ENCODE data around the gene HILPDA. TPM values are rescaled to one million over a fixed set of nuclear protein-coding genes. Genes with fewer than 3 reads are reported as not detected.
A peak's percentile ranks its signal among the peaks of the same experiment; 100 is the strongest.

The HILPDA gene
- total and polyA plus RNA-seq, 4 donors, result 4.1 to 36.8 (median 10.4) TPM

DNA sequence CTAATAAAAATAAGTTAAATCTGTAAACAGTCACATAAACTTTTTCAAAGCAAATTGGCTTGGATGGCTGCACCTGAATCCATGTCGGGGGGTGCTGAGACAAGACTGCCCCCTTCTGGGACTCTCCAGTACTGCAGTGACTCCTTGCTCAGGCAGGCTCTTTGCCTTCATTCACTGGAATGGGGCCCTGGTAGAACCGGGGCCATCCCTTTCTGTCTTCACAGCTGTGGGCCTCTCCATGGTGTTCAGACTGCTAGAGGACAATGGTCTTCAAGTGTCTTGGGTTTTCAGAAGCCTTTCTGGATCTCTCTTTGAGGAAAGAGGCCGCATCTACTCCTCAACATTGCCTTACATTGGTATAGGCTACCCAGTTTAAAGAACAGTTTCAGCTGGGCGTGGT is 29.8 kb upstream of the HILPDA start:
- Histone ChIP-seq H3K4me1 (ENCODE audit: control insufficient read depth in 1 of 2, insufficient read depth in 2 of 2, low read length in 2 of 2) (no peaks in the 10 kb centered on the region), H3K27ac (ENCODE audit: low read depth in 1 of 2, low read length in 2 of 2) (no peak overlapping the region), H3K36me3 (ENCODE audit: control insufficient read depth in 1 of 2, insufficient read depth in 2 of 2, low read length in 1 of 2) (no peaks in the 10 kb centered on the region), H3K27me3 (ENCODE audit: control insufficient read depth in 1 of 2, insufficient read depth in 2 of 2, low read length in 1 of 2) (no peaks in the 10 kb centered on the region), H3K4me3 (ENCODE audit: low read length in 2 of 2) (no peak overlapping the region), H3K9me3 (ENCODE audit: control insufficient read depth, low read length) (no peaks in the 10 kb centered on the region)
- ATAC-seq (ENCODE audit: low FRiP score), result peak; percentile 81
- intact Hi-C loops (cut with DNase I), result loop anchor here in 1 of 2 donors (2.0 kb wide), 1 partner anchor 27 kb away; no protein-coding TSS in a partner anchor
- 40 to 43% methylated on average over 4 of the region's 4 CpGs for WGBS, 2 donors
- peak; percentile 80 to 87 for DNase-seq

DNA sequence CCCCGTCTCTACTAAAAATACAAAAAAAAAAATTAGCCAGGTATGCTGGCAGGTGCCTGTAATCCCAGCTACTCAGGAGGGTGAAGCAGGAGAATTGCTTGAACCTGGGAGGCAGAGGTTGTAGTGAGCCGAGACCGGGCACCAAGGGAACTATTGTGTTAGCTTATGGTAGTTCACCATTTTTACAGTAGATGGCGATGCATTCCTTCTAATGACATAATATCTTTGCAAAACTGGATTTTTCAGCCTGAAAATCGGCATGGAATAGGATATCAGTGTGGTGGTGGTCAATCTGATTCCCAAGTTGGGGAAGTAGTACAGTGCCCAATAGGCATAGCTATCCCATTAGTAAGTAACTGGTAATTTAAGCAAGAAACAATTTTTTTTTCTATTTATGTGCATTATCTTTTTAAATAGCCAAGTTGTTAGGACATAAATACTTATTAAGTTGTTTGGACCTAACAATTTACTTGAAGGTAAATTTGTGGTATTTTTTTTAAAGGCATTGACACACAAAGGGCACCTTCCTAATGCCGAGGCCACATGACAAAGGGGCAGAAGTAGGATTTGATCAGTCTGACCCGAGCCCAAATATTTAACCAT is 28.3 kb upstream of the HILPDA start:
- ATAC-seq (ENCODE audit: low FRiP score) (peak; percentile 80), DNase-seq (no peak)
- Histone ChIP-seq H3K4me3 (ENCODE audit: low read length in 2 of 2) (no peak overlapping the region), H3K27ac (ENCODE audit: low read depth in 1 of 2, low read length in 2 of 2) (no peak overlapping the region), H3K4me1 (ENCODE audit: control insufficient read depth in 1 of 2, insufficient read depth in 2 of 2, low read length in 2 of 2) (no peaks in the 10 kb centered on the region), H3K9me3 (ENCODE audit: control insufficient read depth, low read length) (no peaks in the 10 kb centered on the region), H3K27me3 (ENCODE audit: control insufficient read depth in 1 of 2, insufficient read depth in 2 of 2, low read length in 1 of 2) (no peaks in the 10 kb centered on the region), H3K36me3 (ENCODE audit: control insufficient read depth in 1 of 2, insufficient read depth in 2 of 2, low read length in 1 of 2) (no peaks in the 10 kb centered on the region)
- WGBS, 2 donors, result 8 to 12% methylated on average over 7 of the region's 7 CpGs
- intact Hi-C loops (cut with DNase I), result loop anchor here in 1 of 2 donors (1.0 kb wide), 1 partner anchor 32 kb away; no protein-coding TSS in a partner anchor

DNA sequence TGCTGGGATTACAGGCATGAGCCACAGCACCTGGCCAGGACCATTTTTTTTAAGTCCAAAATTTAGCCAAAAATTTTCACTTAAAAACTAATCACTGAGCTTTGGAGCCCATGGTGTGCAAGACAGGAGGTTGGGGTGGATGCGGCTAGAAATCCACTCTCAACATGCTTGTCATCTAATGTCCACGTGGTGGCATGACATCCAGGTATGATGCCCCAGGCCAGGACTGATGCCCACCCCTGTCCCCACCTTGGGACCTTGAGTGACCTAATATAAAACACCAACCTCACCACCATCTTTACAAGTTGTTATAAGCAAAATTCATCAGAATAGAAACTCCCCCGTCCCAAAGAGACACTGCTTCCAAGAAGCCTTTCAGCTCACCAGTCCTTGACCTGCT is 25.5 kb upstream of the HILPDA start:
- no peaks in the 10 kb centered on the region for H3K4me1 ChIP-seq (ENCODE audit: control insufficient read depth in 1 of 2, insufficient read depth in 2 of 2, low read length in 2 of 2)

DNA sequence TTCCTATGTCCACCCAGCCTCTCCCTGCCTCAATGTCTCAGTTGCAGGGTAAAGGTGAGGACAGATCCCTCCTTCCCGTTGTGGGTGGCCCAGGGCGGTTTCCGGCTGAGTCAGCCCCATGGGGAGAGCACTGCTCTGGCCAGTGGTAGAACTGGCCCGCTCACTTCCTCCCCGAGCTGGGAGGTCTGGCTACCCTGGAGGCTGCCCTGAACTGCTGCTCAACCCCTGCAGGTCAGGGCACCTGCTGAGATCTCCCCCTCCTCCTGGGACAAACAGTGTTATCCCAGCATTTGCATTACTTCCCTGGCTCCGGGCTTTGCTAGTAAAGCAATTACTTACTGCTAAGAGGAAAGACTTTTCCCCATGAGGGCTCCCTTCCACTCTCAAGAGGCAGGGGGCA is 24.5 kb upstream of the HILPDA start:
- DNase-seq (no peak), ATAC-seq (ENCODE audit: low FRiP score) (no peak)
- Histone ChIP-seq H3K4me1 (ENCODE audit: control insufficient read depth in 1 of 2, insufficient read depth in 2 of 2, low read length in 2 of 2) (no peaks in the 10 kb centered on the region), H3K27ac (ENCODE audit: low read depth in 1 of 2, low read length in 2 of 2) (no peak overlapping the region), H3K4me3 (ENCODE audit: low read length in 2 of 2) (no peak overlapping the region), H3K27me3 (ENCODE audit: control insufficient read depth in 1 of 2, insufficient read depth in 2 of 2, low read length in 1 of 2) (no peaks in the 10 kb centered on the region), H3K9me3 (ENCODE audit: control insufficient read depth, low read length) (no peaks in the 10 kb centered on the region), H3K36me3 (ENCODE audit: control insufficient read depth in 1 of 2, insufficient read depth in 2 of 2, low read length in 1 of 2) (no peaks in the 10 kb centered on the region)
- intact Hi-C loops (cut with DNase I), result no loop called here
- WGBS, 2 donors, result 68 to 75% methylated on average over 6 of the region's 6 CpGs

More for the DNA sequence above, 25.5 kb upstream of the HILPDA start:
- ATAC-seq (ENCODE audit: low FRiP score) (no peak), DNase-seq (no peak)
- Histone ChIP-seq H3K27ac (ENCODE audit: low read depth in 1 of 2, low read length in 2 of 2) (no peak overlapping the region), H3K4me3 (ENCODE audit: low read length in 2 of 2) (no peak overlapping the region), H3K27me3 (ENCODE audit: control insufficient read depth in 1 of 2, insufficient read depth in 2 of 2, low read length in 1 of 2) (no peaks in the 10 kb centered on the region), H3K36me3 (ENCODE audit: control insufficient read depth in 1 of 2, insufficient read depth in 2 of 2, low read length in 1 of 2) (no peaks in the 10 kb centered on the region), H3K9me3 (ENCODE audit: control insufficient read depth, low read length) (no peaks in the 10 kb centered on the region)
- 78 to 79% methylated on average over 3 of the region's 3 CpGs for WGBS, 2 donors
- intact Hi-C loops (cut with DNase I), result no loop called here

DNA sequence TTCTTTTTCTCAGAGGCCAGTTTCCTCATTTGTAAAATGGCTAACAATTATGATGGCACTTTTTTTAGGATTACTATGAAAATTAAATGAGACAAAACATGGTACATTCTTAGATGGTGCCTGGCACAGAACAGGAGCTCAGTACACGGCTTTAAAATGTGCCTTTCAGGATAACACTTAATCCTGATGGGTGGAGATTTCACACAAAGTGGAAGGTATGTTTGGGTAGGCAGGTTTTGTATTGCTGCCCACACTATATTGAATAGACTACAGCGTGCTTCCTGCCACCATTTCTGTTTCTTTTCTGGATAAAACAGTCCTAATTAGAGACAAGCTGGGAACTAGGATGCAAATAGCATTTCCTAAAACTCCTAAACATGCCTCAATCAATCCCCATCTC is 23.9 kb upstream of the HILPDA start:
- ATAC-seq (ENCODE audit: low FRiP score), result no peak
- Histone ChIP-seq H3K27me3 (ENCODE audit: control insufficient read depth in 1 of 2, insufficient read depth in 2 of 2, low read length in 1 of 2) (no peaks in the 10 kb centered on the region), H3K27ac (ENCODE audit: low read depth in 1 of 2, low read length in 2 of 2) (no peak overlapping the region), H3K9me3 (ENCODE audit: control insufficient read depth, low read length) (no peaks in the 10 kb centered on the region), H3K4me1 (ENCODE audit: control insufficient read depth in 1 of 2, insufficient read depth in 2 of 2, low read length in 2 of 2) (no peaks in the 10 kb centered on the region), H3K36me3 (ENCODE audit: control insufficient read depth in 1 of 2, insufficient read depth in 2 of 2, low read length in 1 of 2) (no peaks in the 10 kb centered on the region), H3K4me3 (ENCODE audit: low read length in 2 of 2) (no peak overlapping the region)
- DNase-seq, result no peak
- WGBS, 2 donors, result 86% methylated on average over 2 of the region's 2 CpGs
- intact Hi-C loops (cut with DNase I), result no loop called here

DNA sequence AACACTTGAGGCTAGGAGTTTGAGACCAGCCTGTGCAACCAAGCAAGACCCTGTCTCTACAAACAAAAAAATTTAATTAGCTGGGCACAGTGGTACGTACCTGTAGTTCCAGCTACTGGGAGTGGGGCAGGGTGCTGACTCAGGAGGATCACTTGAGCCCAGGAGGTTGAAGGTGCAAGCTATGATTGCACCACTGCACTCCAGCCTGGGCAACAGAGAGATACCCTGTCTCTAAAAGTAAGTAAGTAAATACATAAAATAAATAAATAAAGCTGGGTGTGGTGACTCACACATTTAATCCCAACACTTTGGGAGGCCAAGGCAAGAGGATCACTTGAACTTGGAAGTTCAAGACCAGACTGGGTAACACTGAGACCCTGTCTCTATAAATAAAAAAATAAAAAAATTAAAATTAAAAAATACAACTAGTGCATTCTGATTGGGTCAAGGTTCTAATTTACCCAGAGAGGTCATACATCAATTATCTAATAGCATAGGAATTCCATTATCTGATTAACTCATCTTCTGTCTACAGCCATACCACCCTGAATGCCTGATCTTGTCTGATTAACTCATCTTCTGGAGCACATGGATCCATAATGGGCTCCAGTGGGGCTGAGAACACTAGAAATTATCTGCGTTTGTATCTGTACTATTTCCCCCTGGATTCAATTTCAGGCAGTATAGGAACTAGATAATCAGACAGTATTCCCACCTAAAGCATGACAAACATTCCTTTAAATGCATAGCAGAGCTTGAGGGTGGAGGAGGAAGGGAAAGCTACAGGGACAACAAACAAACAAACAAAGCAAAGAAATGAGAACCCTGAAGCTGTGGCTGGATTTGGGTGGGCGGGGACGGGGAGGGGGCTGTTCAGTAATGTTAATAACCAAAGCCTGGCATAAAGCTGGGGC is 21.0 kb upstream of the HILPDA start:
- ATAC-seq (ENCODE audit: low FRiP score), result no peak
- DNase-seq, result no peak
- Histone ChIP-seq H3K4me3 (ENCODE audit: low read length in 2 of 2) (no peak overlapping the region), H3K27me3 (ENCODE audit: control insufficient read depth in 1 of 2, insufficient read depth in 2 of 2, low read length in 1 of 2) (no peaks in the 10 kb centered on the region), H3K27ac (ENCODE audit: low read depth in 1 of 2, low read length in 2 of 2) (no peak overlapping the region), H3K9me3 (ENCODE audit: control insufficient read depth, low read length) (no peaks in the 10 kb centered on the region), H3K36me3 (ENCODE audit: control insufficient read depth in 1 of 2, insufficient read depth in 2 of 2, low read length in 1 of 2) (no peaks in the 10 kb centered on the region), H3K4me1 (ENCODE audit: control insufficient read depth in 1 of 2, insufficient read depth in 2 of 2, low read length in 2 of 2) (no peaks in the 10 kb centered on the region)
- 77 to 78% methylated on average over 4 of the region's 4 CpGs for WGBS, 2 donors
- intact Hi-C loops (cut with DNase I), result no loop called here

DNA sequence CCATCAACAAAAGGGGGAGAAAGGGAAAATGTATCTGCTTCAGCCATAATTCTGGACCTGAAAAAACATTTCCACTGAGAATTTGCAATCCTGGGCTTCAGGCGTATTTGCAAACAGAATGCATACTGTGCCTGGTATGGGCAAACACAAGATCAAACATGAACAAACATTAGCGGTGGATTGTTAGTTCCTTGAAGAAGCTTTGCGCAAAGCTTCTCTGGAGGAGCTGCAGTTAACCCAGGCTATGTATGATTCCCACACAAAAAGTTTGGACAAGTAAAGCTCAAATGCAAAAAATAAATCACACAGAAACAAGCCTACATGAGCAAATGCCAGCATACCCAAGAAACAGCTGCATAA is 20.4 kb upstream of the HILPDA start:
- WGBS, 2 donors, result 68 to 77% methylated on average over 3 of the region's 3 CpGs
- DNase-seq, result no peak
- intact Hi-C loops (cut with DNase I), result no loop called here
- H3K4me1 ChIP-seq (ENCODE audit: control insufficient read depth in 1 of 2, insufficient read depth in 2 of 2, low read length in 2 of 2), result no peaks in the 10 kb centered on the region
- no peak overlapping the region for H3K4me3 ChIP-seq (ENCODE audit: low read length in 2 of 2)
- no peaks in the 10 kb centered on the region for H3K9me3 ChIP-seq (ENCODE audit: control insufficient read depth, low read length)
- no peak overlapping the region for H3K27ac ChIP-seq (ENCODE audit: low read depth in 1 of 2, low read length in 2 of 2)
- H3K27me3 ChIP-seq (ENCODE audit: control insufficient read depth in 1 of 2, insufficient read depth in 2 of 2, low read length in 1 of 2), result no peaks in the 10 kb centered on the region
- no peaks in the 10 kb centered on the region for H3K36me3 ChIP-seq (ENCODE audit: control insufficient read depth in 1 of 2, insufficient read depth in 2 of 2, low read length in 1 of 2)
- no peak for ATAC-seq (ENCODE audit: low FRiP score)

DNA sequence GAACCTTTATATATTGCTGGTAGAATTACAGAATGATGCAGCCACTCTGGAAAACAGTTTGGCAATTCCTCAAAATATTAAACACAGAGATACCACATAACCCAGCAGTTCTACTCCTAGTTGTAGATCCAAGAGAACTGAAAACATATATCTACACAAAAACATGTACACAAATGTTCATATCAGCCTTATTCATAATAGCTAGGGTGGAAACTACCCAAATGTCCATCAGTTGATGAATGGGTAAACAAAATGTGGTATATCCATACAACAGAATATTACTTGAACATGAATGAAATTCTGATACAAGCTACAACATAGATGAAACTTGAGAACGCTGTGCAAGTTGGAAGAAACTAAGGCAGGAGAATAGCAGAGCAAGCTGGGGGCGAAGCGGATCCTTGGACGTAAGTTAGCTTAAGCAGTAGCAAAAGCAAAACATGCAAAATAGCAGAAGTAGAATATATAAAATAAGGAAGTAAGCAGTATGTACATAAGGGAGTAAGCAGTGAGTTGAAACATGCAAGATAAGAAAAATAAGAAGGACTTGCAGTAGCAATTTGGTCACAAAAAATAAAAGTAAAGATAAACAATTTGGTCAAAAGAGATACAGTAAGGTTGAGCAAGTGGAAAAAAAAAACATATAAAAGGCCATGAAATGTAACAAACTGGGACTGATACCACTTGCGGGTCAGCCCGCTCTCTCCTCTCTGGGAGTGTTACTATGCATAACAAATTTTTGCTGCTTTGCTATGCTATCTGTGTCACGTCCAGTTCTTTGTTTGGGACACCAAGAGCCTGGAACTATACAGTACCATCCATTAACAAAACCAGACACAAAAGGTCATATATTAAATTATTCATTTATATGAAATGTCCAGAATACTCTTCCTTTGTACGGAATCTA is 18.0 kb upstream of the HILPDA start:
- Histone ChIP-seq H3K4me3 (ENCODE audit: low read length in 2 of 2) (no peak overlapping the region), H3K27ac (ENCODE audit: low read depth in 1 of 2, low read length in 2 of 2) (no peak overlapping the region), H3K4me1 (ENCODE audit: control insufficient read depth in 1 of 2, insufficient read depth in 2 of 2, low read length in 2 of 2) (no peaks in the 10 kb centered on the region), H3K36me3 (ENCODE audit: control insufficient read depth in 1 of 2, insufficient read depth in 2 of 2, low read length in 1 of 2) (no peaks in the 10 kb centered on the region), H3K27me3 (ENCODE audit: control insufficient read depth in 1 of 2, insufficient read depth in 2 of 2, low read length in 1 of 2) (no peaks in the 10 kb centered on the region), H3K9me3 (ENCODE audit: control insufficient read depth, low read length) (no peaks in the 10 kb centered on the region)
- 89 to 92% methylated on average over 8 of the region's 8 CpGs for WGBS, 2 donors
- ATAC-seq (ENCODE audit: low FRiP score) (no peak), DNase-seq (no peak)
- intact Hi-C loops (cut with DNase I), result no loop called here
